Measurements from ENCODE around the gene KLK5. TPM values are rescaled to one million over a fixed set of nuclear protein-coding genes. Genes with fewer than 3 reads are reported as not detected.
"Not testable (repeated sequence)": the region's sequence is repeated elsewhere in the genome, so short reads cannot be mapped to it uniquely, and the experiment has no call there.

The KLK5 gene
- total RNA-seq, 8 experiments from 2014 or later, result 0.45 to 0.47 TPM; not detected in 6

DNA sequence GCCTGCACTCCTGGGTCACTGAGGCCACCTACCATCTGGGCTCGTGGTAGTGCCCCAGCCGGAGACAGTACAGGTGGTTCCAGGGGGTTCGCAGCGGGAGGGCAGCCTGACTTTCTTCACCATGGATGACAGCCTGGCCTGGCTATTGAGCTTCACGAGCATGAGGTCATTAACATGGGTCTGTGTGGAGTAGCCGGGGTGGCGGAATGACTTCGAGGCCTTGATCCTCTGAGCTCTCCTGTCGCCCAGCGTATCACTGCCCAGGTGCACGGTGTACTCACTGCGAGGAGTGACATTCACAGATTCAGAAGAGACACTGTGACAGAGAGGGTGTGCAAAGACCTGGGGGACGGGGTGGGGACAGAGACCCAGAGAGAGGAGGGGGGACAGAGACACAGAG, 27.4 kb upstream of the KLK5 start:
- ATAC-seq (replicated peaks in 6 of 8), result peak in 2 of 8 experiments; percentile 43 to 57
- WGBS, 10 experiments, result 80% methylated on average over 1 of the region's 13 CpGs; no CpG with 5 or more reads in 9 of the 10 experiments
- in situ Hi-C loops (cut with MboI; ENCODE audit: low pct_unique_long_range_greater_than_20kb in 2 of 9, low sequenced_read_pairs in 9 of 9, unreplicated experiment in 9 of 9), result no loop called here

DNA sequence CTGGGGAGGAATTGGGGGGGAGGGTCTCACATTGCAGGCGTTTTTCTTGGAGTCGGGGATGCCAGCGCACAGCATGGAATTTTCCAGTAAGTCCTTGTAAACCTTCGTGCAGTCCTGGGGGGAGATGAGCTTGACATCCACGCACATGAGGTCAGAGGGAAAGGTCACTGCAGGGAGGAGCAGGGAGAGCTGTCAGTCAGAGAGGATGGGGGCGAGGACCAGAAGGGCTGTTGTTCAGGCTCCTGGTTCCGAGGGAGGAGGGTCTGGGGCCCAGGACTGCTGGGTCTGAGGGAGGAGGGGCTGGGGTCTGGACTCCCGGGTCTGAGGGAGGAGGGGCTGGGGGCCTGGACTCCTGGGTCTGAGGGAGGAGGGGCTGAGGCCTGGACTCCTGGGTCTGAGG, 26.9 kb upstream of the KLK5 start:
- no peak overlapping the region for H3K4me3 ChIP-seq
- no peaks in the 10 kb centered on the region for H3K4me1 ChIP-seq (replicated peaks in 1 of 2)
- in situ Hi-C loops (cut with MboI; ENCODE audit: low pct_unique_long_range_greater_than_20kb in 2 of 9, low sequenced_read_pairs in 9 of 9, unreplicated experiment in 9 of 9), result no loop called here
- 30% methylated on average over 2 of the region's 8 CpGs; no CpG with 5 or more reads in 9 of the 10 experiments for WGBS, 10 experiments
- no peak for ATAC-seq (replicated peaks in 6 of 8)
- no peak overlapping the region for H3K27ac ChIP-seq

More for the DNA sequence above, 27.4 kb upstream of the KLK5 start:
- H3K27ac ChIP-seq, result no peak overlapping the region
- H3K4me3 ChIP-seq, result no peak overlapping the region
- no peaks in the 10 kb centered on the region for H3K4me1 ChIP-seq (replicated peaks in 1 of 2)

- no peak overlapping the region for H3K27ac ChIP-seq
- no peak overlapping the region for H3K4me3 ChIP-seq
- WGBS, 10 experiments, result 4 to 91% (median 57%) methylated on average over 1 to 5 of the region's 5 CpGs; no CpG with 5 or more reads in 1 of the 10 experiments
- no peaks in the 10 kb centered on the region for H3K4me1 ChIP-seq (replicated peaks in 1 of 2)
- in situ Hi-C loops (cut with MboI; ENCODE audit: low pct_unique_long_range_greater_than_20kb in 2 of 9, low sequenced_read_pairs in 9 of 9, unreplicated experiment in 9 of 9), result no loop called here
- peak in 2 of 8 experiments; percentile 26 to 40 for ATAC-seq (replicated peaks in 6 of 8)
Measured at GRCh38 chr19:50978772-50979390, 26.0 kb upstream of the KLK5 start.

GRCh38 chr19:50977626-50978025, 24.8 kb upstream of the KLK5 start:
- in situ Hi-C loops (cut with MboI; ENCODE audit: low pct_unique_long_range_greater_than_20kb in 2 of 9, low sequenced_read_pairs in 9 of 9, unreplicated experiment in 9 of 9), result no loop called here
- H3K27ac ChIP-seq, result no peak overlapping the region
- 0 to 92% (median 55%) methylated on average over 1 to 4 of the region's 4 CpGs; no CpG with 5 or more reads in 2 of the 10 experiments for WGBS, 10 experiments
- no peak for ATAC-seq (replicated peaks in 6 of 8)
- no peak overlapping the region for H3K4me3 ChIP-seq
- H3K4me1 ChIP-seq (replicated peaks in 1 of 2), result no peaks in the 10 kb centered on the region

- Histone ChIP-seq H3K4me3 (no peak overlapping the region), H3K4me1 (replicated peaks in 1 of 2) (no peaks in the 10 kb centered on the region), H3K27ac (no peak overlapping the region)
- in situ Hi-C loops (cut with MboI; ENCODE audit: low pct_unique_long_range_greater_than_20kb in 2 of 9, low sequenced_read_pairs in 9 of 9, unreplicated experiment in 9 of 9), result no loop called here
- peak in 1 of 8 experiments; percentile 51 for ATAC-seq (replicated peaks in 6 of 8)
- 0 to 60% (median 32%) methylated on average over 1 to 5 of the region's 8 CpGs; no CpG with 5 or more reads in 5 of the 10 experiments for WGBS, 10 experiments
Measured at GRCh38 chr19:50975766-50976165, 22.9 kb upstream of the KLK5 start.

DNA sequence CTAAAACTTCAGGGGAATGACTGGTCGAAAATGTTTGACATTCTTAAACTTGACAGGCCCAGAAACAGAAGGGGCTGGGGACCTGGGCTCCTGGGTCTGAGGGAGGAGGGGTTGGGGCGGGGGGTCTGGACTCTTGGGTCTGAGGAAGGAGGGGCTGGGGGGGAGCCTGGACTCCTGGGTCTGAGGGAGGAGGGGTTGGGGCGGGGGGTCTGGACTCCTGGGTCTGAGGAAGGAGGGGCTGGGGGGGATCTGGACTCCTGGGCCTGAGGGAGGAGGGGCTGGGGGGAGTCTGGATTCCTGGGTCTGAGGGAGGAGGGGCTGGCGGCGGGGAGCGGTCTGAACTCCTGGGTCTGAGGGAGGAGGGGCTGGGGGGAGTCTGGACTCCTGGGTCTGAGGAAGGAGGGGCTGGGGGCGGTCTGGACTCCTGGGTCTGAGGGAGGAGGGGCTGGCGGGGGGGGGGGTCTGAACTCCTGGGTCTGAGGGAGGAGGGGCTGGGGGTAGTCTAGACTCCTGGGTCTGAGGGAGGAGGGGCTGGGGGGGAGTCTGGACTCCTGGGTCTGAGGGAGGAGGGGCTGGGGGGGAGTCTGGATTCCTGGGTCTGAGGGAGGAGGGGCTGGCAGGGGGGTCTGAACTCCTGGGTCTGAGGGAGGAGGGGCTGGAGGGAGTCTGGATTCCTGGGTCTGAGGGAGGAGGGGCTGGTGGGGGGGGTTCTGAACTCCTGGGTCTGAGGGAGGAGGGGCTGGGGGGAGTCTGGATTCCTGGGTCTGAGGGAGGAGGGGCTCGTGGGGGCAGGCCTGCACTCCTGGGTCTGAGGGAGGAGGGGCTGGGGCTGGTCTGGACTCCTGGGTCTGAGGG, 22.1 kb upstream of the KLK5 start:
- no peak overlapping the region for H3K4me3 ChIP-seq
- no peak for ATAC-seq (replicated peaks in 6 of 8)
- H3K4me1 ChIP-seq (replicated peaks in 1 of 2), result no peaks in the 10 kb centered on the region
- H3K27ac ChIP-seq, result no peak overlapping the region
- WGBS, 10 experiments, result 0 to 40% (median 33%) methylated on average over 1 of the region's 9 CpGs; no CpG with 5 or more reads in 7 of the 10 experiments
- in situ Hi-C loops (cut with MboI; ENCODE audit: low pct_unique_long_range_greater_than_20kb in 2 of 9, low sequenced_read_pairs in 9 of 9, unreplicated experiment in 9 of 9), result no loop called here

DNA sequence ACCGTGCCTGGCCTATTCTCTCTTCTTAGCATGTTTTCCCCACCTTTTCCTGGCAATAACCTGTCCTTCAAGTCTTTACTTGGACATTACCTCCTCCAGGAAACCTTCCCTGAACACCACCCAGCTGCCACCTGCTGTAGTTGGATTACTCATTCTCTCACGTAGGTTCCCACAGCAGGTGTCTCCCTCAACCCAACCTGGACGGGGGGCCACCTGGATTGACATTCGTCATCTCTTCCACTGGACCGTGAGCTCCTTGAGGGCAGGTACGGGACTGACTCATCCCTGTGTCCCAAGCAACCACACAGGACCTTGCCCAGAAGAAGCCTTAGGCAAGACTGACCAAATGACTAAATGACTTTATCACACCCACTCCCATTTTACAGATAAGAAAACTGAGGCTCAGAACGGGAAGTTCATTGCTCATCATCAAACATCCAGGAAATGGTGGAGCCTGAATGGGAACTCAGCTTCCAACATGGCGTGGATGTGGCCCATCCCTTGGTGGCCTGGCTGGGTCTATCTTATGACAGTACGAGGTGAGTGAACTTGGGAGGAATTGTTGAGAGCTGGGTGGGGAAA, 20.0 kb upstream of the KLK5 start:
- Histone ChIP-seq H3K27ac (no peak overlapping the region), H3K4me1 (replicated peaks in 1 of 2) (no peaks in the 10 kb centered on the region), H3K4me3 (no peak overlapping the region)
- ATAC-seq (replicated peaks in 6 of 8), result no peak
- WGBS, 10 experiments, result 17 to 80% (median 60%) methylated on average over 1 to 7 of the region's 9 CpGs; no CpG with 5 or more reads in 2 of the 10 experiments
- in situ Hi-C loops (cut with MboI; ENCODE audit: low pct_unique_long_range_greater_than_20kb in 2 of 9, low sequenced_read_pairs in 9 of 9, unreplicated experiment in 9 of 9), result no loop called here

DNA sequence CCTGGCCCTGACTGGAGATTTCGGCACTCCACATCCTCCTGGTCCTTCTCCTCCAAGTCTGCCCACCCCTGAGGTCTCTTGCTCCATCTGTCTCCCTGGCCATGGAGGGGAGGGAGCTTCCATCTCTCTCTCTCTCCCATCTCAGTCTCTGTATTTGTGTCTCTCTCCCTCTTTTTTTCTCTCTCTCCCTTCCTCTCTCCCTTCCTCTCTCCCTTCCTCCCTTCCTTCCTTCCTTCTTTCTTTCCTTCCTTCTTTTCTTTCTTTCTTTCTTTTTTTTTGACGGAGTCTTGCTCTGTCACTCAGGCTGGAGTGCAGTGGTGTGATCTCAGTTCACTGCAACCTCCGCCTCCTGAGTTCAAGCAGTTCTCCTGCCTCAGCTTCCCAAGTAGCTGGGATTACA, 17.0 kb upstream of the KLK5 start:
- H3K4me1 ChIP-seq (replicated peaks in 1 of 2); H3K4me3 ChIP-seq; ATAC-seq (replicated peaks in 6 of 8); in situ Hi-C loops (cut with MboI; ENCODE audit: low pct_unique_long_range_greater_than_20kb in 2 of 9, low sequenced_read_pairs in 9 of 9, unreplicated experiment in 9 of 9); H3K27ac ChIP-seq: not testable (repeated sequence)
- WGBS, 10 experiments, result 17 to 84% (median 45%) methylated on average over 1 to 3 of the region's 3 CpGs; no CpG with 5 or more reads in 3 of the 10 experiments

GRCh38 chr19:50969413-50969760, 16.5 kb upstream of the KLK5 start, which contains the start of gene KLK6:
KLK6 (minus strand) TSS chr19:50969591; CDS start chr19:50968104, 1,487 bp downstream.
- H3K27ac ChIP-seq, result no peak within 1 kb of the TSS

DNA sequence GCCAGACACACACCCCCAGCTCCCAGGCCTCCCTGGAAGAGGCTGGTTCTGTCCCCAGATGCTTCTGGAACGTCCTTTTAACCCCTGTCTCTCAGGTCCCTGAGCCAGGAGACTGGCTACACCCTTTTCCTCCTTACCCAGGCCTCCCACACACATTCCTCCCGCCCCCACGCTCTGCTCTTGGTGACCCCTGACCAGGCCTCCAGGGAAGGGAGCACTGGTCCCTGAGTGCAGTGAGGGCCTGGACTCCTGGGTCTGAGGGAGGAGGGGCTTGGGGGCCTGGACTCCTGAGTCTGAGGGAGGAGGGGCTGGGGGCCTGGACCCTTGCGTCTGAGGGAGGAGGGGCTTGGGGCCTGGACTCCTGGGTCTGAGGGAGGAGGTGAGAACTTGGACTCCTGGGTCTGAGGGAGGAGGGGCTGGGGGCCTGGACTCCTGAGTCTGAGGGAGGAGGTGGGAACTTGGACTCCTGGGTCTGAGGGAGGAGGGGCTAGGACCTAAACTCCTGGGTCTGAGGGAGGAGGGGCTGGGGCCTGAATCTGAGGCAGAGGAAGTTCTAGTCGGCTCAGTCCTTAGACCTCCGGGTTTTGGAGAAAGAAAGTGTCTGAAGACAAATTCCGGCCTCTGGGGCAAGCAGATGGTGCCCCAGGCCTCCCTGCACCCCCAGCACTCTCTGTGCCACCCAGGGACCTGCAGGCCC, 16.0 kb upstream of the KLK5 start:
- in situ Hi-C loops (cut with MboI; ENCODE audit: low pct_unique_long_range_greater_than_20kb in 2 of 9, low sequenced_read_pairs in 9 of 9, unreplicated experiment in 9 of 9), result no loop called here
- Histone ChIP-seq H3K4me3 (no peak overlapping the region), H3K27ac (no peak overlapping the region), H3K4me1 (replicated peaks in 1 of 2) (no peaks in the 10 kb centered on the region)
- WGBS, 10 experiments, result 0 to 92% methylated on average over 1 to 2 of the region's 7 CpGs; no CpG with 5 or more reads in 8 of the 10 experiments
- ATAC-seq (replicated peaks in 6 of 8), result peak in 1 of 8 experiments; percentile 44

More at GRCh38 chr19:50969413-50969760, 16.5 kb upstream of the KLK5 start, which contains the start of gene KLK6:
- Histone ChIP-seq H3K4me1 (replicated peaks in 1 of 2) (no peaks in the 10 kb centered on the region), H3K4me3 (no peak within 1 kb of the TSS)
- no peak for ATAC-seq (replicated peaks in 6 of 8)
- 27 to 86% (median 60%) methylated on average over 1 to 4 of the region's 19 CpGs; no CpG with 5 or more reads in 6 of the 10 experiments for WGBS, 10 experiments
- in situ Hi-C loops (cut with MboI; ENCODE audit: low pct_unique_long_range_greater_than_20kb in 2 of 9, low sequenced_read_pairs in 9 of 9, unreplicated experiment in 9 of 9), result no loop called here

GRCh38 chr19:50967929-50968715, 15.3 kb upstream of the KLK5 start:
- no peak overlapping the region for H3K4me3 ChIP-seq
- in situ Hi-C loops (cut with MboI; ENCODE audit: low pct_unique_long_range_greater_than_20kb in 2 of 9, low sequenced_read_pairs in 9 of 9, unreplicated experiment in 9 of 9), result no loop called here
- peak in 1 of 8 experiments; percentile 24 for ATAC-seq (replicated peaks in 6 of 8)
- H3K4me1 ChIP-seq (replicated peaks in 1 of 2), result no peaks in the 10 kb centered on the region
- H3K27ac ChIP-seq, result no peak overlapping the region
- 13 to 90% (median 76%) methylated on average over 2 to 3 of the region's 20 CpGs; no CpG with 5 or more reads in 6 of the 10 experiments for WGBS, 10 experiments

- no peak overlapping the region for H3K27ac ChIP-seq
- in situ Hi-C loops (cut with MboI; ENCODE audit: low pct_unique_long_range_greater_than_20kb in 2 of 9, low sequenced_read_pairs in 9 of 9, unreplicated experiment in 9 of 9), result no loop called here
- ATAC-seq (replicated peaks in 6 of 8), result no peak
- 0 to 100% (median 51%) methylated on average over 1 of the region's 3 CpGs for WGBS, 10 experiments
- H3K4me3 ChIP-seq, result no peak overlapping the region
- no peaks in the 10 kb centered on the region for H3K4me1 ChIP-seq (replicated peaks in 1 of 2)
Measured at GRCh38 chr19:50964266-50964665, 11.4 kb upstream of the KLK5 start.
